Hematopoietic multipotent progenitor cell treated with erythropoietin and hydrocortisone succinate and interleukin-3 and kit ligand, for 17 days (in vitro differentiated cells): ENCODE measurements around the gene NCOR1.
"Not testable (repeated sequence)": the region's sequence is repeated elsewhere in the genome, so short reads cannot be mapped to it uniquely, and the experiment has no call there.

Source experiments
- DNase-seq: peaks from one replicate; pipeline ENCODE4 v3.0.0-alpha.2; 2015; ENCODE audit warnings: low spot score

Gene NCOR1

GRCh38 chr17:16148596-16148995, 66.7 kb downstream of the NCOR1 start:
- DNase-seq = no peak

- DNase-seq = not testable (repeated sequence)
Measured at GRCh38 chr17:16145319-16145890, 69.9 kb downstream of the NCOR1 start.

GRCh38 chr17:16141685-16142084, 73.6 kb downstream of the NCOR1 start:
- no peak for DNase-seq

GRCh38 chr17:16140854-16141253, 74.5 kb downstream of the NCOR1 start:
- no peak for DNase-seq

- DNase-seq = no peak
Measured at GRCh38 chr17:16135461-16135860, 79.9 kb downstream of the NCOR1 start.

GRCh38 chr17:16131593-16131992, 83.7 kb downstream of the NCOR1 start:
- no peak for DNase-seq

- no peak for DNase-seq
Measured at GRCh38 chr17:16129441-16130205, 85.7 kb downstream of the NCOR1 start.

- DNase-seq = no peak
Measured at GRCh38 chr17:16123531-16123930, 91.8 kb downstream of the NCOR1 start.

GRCh38 chr17:16122697-16123434, 92.5 kb downstream of the NCOR1 start:
- DNase-seq = no peak

- no peak for DNase-seq
Measured at GRCh38 chr17:16121915-16122314, 93.4 kb downstream of the NCOR1 start.

GRCh38 chr17:16120937-16121336, 94.4 kb downstream of the NCOR1 start:
- no peak for DNase-seq

- no peak for DNase-seq
Measured at GRCh38 chr17:16117149-16117548, 98.2 kb downstream of the NCOR1 start.

GRCh38 chr17:16115077-16115698, 100.1 kb downstream of the NCOR1 start:
- not testable (repeated sequence) for DNase-seq

GRCh38 chr17:16108871-16109270, 106.5 kb downstream of the NCOR1 start:
- DNase-seq = no peak

GRCh38 chr17:16108386-16108785, 106.9 kb downstream of the NCOR1 start:
- DNase-seq = no peak

GRCh38 chr17:16107165-16107770, 108.1 kb downstream of the NCOR1 start:
- DNase-seq = no peak

- no peak for DNase-seq
Measured at GRCh38 chr17:16106161-16106891, 109.0 kb downstream of the NCOR1 start.

- no peak for DNase-seq
Measured at GRCh38 chr17:16104189-16104588, 111.1 kb downstream of the NCOR1 start.

- no peak for DNase-seq
Measured at GRCh38 chr17:16101440-16101839, 113.9 kb downstream of the NCOR1 start.

GRCh38 chr17:16100737-16101400, 114.5 kb downstream of the NCOR1 start:
- DNase-seq = no peak

GRCh38 chr17:16091773-16092172, 123.6 kb downstream of the NCOR1 start:
- no peak for DNase-seq
